ENCODE measurements around the gene SDHA.

SDHA gene

DNA sequence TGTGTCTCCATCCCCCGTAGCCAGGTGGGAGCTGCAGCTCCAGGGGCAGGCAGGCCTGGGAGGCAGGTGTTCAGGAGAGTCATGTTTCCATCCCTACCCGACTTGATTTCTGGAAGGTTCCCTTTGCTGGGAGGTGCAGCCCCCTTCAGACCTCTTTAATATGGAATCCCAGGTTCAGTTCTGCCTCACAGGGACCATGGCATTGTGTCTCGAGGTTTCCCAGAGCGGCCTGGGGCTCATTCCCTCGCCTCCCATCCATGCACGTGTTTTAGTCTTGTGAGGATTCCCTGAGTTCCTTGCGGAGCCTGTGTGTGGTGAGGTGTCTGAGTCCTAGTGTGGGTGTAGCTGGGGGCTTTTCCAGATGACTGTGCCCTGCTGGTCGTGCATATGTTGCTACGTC, 86.9 kb downstream of the SDHA start:
- TF ChIP-seq CREB1 (IDR thresholded peaks at IDR 0.05; ENCODE audit: low read depth): no peak
- TF ChIP-seq, protein P1, sequence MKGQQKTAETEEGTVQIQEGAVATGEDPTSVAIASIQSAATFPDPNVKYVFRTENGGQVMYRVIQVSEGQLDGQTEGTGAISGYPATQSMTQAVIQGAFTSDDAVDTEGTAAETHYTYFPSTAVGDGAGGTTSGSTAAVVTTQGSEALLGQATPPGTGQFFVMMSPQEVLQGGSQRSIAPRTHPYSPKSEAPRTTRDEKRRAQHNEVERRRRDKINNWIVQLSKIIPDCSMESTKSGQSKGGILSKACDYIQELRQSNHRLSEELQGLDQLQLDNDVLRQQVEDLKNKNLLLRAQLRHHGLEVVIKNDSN (IDR thresholded peaks at IDR 0.05): no peak
- TF ChIP-seq FOXM1 (IDR thresholded peaks at IDR 0.05; ENCODE audit: borderline replicate concordance, low read depth): no peak
- no peak for TF ChIP-seq NFIC (IDR thresholded peaks at IDR 0.05)
- TF ChIP-seq EP300 (IDR thresholded peaks at IDR 0.05; ENCODE audit: borderline replicate concordance): no peak
- TF ChIP-seq CEBPB (IDR thresholded peaks at IDR 0.05): no peak
- TF ChIP-seq, protein P2, sequence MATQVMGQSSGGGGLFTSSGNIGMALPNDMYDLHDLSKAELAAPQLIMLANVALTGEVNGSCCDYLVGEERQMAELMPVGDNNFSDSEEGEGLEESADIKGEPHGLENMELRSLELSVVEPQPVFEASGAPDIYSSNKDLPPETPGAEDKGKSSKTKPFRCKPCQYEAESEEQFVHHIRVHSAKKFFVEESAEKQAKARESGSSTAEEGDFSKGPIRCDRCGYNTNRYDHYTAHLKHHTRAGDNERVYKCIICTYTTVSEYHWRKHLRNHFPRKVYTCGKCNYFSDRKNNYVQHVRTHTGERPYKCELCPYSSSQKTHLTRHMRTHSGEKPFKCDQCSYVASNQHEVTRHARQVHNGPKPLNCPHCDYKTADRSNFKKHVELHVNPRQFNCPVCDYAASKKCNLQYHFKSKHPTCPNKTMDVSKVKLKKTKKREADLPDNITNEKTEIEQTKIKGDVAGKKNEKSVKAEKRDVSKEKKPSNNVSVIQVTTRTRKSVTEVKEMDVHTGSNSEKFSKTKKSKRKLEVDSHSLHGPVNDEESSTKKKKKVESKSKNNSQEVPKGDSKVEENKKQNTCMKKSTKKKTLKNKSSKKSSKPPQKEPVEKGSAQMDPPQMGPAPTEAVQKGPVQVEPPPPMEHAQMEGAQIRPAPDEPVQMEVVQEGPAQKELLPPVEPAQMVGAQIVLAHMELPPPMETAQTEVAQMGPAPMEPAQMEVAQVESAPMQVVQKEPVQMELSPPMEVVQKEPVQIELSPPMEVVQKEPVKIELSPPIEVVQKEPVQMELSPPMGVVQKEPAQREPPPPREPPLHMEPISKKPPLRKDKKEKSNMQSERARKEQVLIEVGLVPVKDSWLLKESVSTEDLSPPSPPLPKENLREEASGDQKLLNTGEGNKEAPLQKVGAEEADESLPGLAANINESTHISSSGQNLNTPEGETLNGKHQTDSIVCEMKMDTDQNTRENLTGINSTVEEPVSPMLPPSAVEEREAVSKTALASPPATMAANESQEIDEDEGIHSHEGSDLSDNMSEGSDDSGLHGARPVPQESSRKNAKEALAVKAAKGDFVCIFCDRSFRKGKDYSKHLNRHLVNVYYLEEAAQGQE (IDR thresholded peaks at IDR 0.05; ENCODE audit: low read depth): no peak
- no peak for TF ChIP-seq TCF12 (IDR thresholded peaks at IDR 0.05; ENCODE audit: low read depth)
- TF ChIP-seq TEAD4 (IDR thresholded peaks at IDR 0.05): no peak
- TF ChIP-seq, protein P3, sequence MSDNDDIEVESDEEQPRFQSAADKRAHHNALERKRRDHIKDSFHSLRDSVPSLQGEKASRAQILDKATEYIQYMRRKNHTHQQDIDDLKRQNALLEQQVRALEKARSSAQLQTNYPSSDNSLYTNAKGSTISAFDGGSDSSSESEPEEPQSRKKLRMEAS (IDR thresholded peaks at IDR 0.05): no peak
- TF ChIP-seq YY1 (IDR thresholded peaks at IDR 0.05; ENCODE audit: low read depth): no peak
- no peak for TF ChIP-seq EGR1 (IDR thresholded peaks at IDR 0.05)
- TF ChIP-seq TAF1 (IDR thresholded peaks at IDR 0.05; ENCODE audit: low read depth): no peak
- no peak for TF ChIP-seq ZBTB7A (IDR thresholded peaks at IDR 0.05; ENCODE audit: low read depth)
- TF ChIP-seq RAD21 (IDR thresholded peaks at IDR 0.05; ENCODE audit: low read depth): no peak

DNA sequence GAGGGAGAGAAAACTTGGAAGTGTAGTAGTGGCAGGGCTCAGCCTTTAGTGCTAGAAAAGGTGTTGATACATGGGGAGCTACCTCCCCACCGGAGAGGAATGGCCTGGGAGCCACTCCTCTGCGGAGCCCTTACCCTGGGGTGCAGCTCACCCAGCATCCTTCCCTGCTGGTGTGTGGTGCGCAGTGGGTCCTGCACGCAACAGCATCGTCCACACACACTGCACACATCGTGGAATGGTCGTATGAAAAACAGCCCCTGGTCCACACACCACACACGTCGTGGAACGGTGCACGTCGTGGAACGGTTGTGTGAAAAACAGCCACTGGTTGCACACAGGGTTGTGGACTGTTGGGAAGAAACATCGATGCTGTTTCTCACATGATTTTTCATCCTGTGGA, 87.3 kb downstream of the SDHA start:
- TF ChIP-seq, protein P3 (IDR thresholded peaks at IDR 0.05): no peak
- TF ChIP-seq CREB1 (IDR thresholded peaks at IDR 0.05; ENCODE audit: low read depth): no peak
- TF ChIP-seq TAF1 (IDR thresholded peaks at IDR 0.05; ENCODE audit: low read depth): no peak

DNA sequence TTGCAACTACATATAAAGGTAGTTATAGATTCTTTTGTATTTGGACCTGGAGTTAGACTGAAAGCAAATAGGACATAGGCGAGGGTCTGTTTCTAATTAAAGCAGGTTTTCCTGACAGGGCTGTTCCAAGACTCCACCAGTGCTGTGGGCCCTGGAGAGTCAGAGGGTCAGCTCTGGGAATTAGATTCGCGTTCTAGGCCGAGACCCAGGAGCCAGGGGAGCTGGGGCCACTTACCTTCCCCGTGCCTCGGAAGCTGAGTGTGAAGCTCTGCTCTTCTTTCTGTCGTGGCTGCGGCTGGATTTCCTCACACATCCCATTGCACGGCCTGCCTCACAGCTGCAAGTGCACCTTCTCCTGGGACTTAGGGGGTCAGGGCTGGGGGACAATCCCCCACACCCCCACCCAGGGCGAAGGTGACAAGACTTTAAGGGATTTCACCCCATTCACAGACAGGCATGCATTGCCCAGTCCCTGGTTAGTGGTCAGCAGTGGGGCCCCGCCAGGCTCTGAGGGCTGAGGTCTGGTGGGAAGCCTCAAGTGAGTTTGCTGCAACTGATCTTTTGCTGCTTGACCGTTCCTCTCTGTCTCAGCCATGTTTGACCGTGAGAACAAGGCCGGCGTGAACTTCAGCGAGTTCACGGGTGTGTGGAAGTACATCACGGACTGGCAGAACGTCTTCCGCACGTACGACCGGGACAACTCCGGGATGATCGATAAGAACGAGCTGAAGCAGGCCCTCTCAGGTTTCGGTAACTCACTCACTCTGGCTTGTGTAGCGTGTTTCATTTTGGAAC, 88.1 kb downstream of the SDHA start:
- TF ChIP-seq TCF12 (IDR thresholded peaks at IDR 0.05; ENCODE audit: low read depth) (no peak), FOXM1 (IDR thresholded peaks at IDR 0.05; ENCODE audit: borderline replicate concordance, low read depth) (no peak), CEBPB (IDR thresholded peaks at IDR 0.05) (no peak), EGR1 (IDR thresholded peaks at IDR 0.05) (no peak), TEAD4 (IDR thresholded peaks at IDR 0.05) (no peak), YY1 (IDR thresholded peaks at IDR 0.05; ENCODE audit: low read depth) (no peak), NFIC (IDR thresholded peaks at IDR 0.05) (no peak), RAD21 (IDR thresholded peaks at IDR 0.05; ENCODE audit: low read depth) (no peak), CREB1 (IDR thresholded peaks at IDR 0.05; ENCODE audit: low read depth) (no peak), EP300 (IDR thresholded peaks at IDR 0.05; ENCODE audit: borderline replicate concordance) (no peak), ZBTB7A (IDR thresholded peaks at IDR 0.05; ENCODE audit: low read depth) (no peak)
- TF ChIP-seq, protein P2 (IDR thresholded peaks at IDR 0.05; ENCODE audit: low read depth): no peak
- TF ChIP-seq, protein P3 (IDR thresholded peaks at IDR 0.05): no peak
